ENCODE data around the gene AP4B1.

The AP4B1 gene

DNA sequence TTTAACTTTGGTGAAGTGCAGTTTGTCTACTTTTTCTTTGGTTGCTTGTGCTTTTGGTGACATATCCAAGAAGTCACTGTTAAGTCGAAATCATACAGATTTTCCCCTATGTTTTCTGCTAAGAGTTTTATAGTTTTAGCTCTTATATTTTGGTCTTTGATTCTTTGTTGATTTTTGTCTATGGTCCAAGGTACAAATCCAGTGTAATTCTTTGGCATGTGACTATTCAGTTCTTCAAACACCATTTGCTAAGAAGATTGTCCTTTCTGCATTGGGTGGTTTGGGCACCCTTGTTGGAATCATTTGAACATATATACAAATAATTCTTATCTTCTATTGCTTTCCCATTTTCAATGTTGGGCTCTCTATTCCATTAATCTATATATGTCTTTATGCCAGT is 40.7 kb upstream of the AP4B1 start:
- Histone ChIP-seq H3K27ac (replicated peaks) (peak overlapping the region; percentile 81), H3K4me3 (replicated peaks; ENCODE audit: insufficient read depth, low read length) (no peak overlapping the region), H3K27me3 (ENCODE audit: insufficient read depth, poor library complexity, severe bottlenecking) (no peaks in the 10 kb centered on the region)
- no peak for DNase-seq (ENCODE audit: low read depth in 1 of 2, low spot score in 1 of 2)
- TF ChIP-seq, protein P1, sequence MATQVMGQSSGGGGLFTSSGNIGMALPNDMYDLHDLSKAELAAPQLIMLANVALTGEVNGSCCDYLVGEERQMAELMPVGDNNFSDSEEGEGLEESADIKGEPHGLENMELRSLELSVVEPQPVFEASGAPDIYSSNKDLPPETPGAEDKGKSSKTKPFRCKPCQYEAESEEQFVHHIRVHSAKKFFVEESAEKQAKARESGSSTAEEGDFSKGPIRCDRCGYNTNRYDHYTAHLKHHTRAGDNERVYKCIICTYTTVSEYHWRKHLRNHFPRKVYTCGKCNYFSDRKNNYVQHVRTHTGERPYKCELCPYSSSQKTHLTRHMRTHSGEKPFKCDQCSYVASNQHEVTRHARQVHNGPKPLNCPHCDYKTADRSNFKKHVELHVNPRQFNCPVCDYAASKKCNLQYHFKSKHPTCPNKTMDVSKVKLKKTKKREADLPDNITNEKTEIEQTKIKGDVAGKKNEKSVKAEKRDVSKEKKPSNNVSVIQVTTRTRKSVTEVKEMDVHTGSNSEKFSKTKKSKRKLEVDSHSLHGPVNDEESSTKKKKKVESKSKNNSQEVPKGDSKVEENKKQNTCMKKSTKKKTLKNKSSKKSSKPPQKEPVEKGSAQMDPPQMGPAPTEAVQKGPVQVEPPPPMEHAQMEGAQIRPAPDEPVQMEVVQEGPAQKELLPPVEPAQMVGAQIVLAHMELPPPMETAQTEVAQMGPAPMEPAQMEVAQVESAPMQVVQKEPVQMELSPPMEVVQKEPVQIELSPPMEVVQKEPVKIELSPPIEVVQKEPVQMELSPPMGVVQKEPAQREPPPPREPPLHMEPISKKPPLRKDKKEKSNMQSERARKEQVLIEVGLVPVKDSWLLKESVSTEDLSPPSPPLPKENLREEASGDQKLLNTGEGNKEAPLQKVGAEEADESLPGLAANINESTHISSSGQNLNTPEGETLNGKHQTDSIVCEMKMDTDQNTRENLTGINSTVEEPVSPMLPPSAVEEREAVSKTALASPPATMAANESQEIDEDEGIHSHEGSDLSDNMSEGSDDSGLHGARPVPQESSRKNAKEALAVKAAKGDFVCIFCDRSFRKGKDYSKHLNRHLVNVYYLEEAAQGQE (IDR thresholded peaks at IDR 0.05; ENCODE audit: insufficient replicate concordance, low read depth), result no peak
- TF ChIP-seq POLR2AphosphoS5 (IDR thresholded peaks at IDR 0.05; ENCODE audit: low read depth) (no peak), SPI1 (IDR thresholded peaks at IDR 0.05; ENCODE audit: borderline replicate concordance, low read depth) (no peak), CTCF (IDR thresholded peaks at IDR 0.05; ENCODE audit: insufficient read depth, low read length) (no peak), GABPA (IDR thresholded peaks at IDR 0.05; ENCODE audit: low read depth) (no peak)

DNA sequence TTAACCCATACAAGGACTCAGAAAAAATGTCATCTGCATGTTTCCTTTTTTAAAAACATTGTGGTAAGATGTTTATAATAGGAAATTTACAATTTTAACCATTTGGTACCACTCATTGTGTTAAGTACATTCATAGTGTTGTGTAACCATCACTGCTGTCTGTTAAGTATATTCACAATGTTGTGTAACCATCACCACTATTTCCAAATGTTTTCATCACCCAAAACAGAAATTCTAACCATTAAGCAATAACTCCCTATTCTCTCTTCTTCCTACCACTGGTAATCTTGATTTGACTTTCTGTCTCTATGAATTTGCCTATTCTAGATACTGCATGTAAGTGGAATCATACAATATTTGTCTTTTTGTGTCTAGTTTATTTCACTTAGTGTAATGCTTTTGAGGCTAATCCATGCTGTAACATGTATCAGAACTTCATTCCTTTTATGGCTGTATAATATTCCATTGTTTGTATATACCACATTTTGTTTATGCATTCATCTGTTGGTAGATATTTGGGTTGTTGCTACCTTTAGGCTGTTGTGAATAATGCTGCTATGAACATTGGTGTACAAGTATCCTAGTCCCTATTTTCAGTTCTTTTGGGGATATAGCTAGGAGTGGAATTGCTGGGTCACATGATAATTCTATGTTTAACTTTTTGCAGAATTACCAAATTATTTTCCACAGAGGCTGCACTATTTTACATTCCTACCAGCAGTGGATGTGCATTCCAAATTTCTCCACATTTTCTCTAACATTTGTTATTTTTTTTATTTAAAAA is 38.6 kb upstream of the AP4B1 start:
- peak overlapping the region; percentile 81 for H3K27ac ChIP-seq (replicated peaks)
- DNase-seq (ENCODE audit: low read depth in 1 of 2, low spot score in 1 of 2), result peak; percentile 58 to 92
- peak; percentile 42; the same call in 1 of the 2 replicates for TF ChIP-seq POLR2AphosphoS5 (IDR thresholded peaks at IDR 0.05; ENCODE audit: low read depth)
- TF ChIP-seq, protein P1 (IDR thresholded peaks at IDR 0.05; ENCODE audit: insufficient replicate concordance, low read depth), result no peak

GRCh38 chr1:113942527-113942926 is 37.9 kb upstream of the AP4B1 start:
- H3K27me3 ChIP-seq (ENCODE audit: insufficient read depth, poor library complexity, severe bottlenecking), result no peaks in the 10 kb centered on the region
- H3K27ac ChIP-seq (replicated peaks), result peak overlapping the region; percentile 81
- no peak overlapping the region for H3K4me3 ChIP-seq (replicated peaks; ENCODE audit: insufficient read depth, low read length)
- DNase-seq (ENCODE audit: low read depth in 1 of 2, low spot score in 1 of 2), result no peak
- TF ChIP-seq SPI1 (IDR thresholded peaks at IDR 0.05; ENCODE audit: borderline replicate concordance, low read depth) (no peak), GABPA (IDR thresholded peaks at IDR 0.05; ENCODE audit: low read depth) (no peak), CTCF (IDR thresholded peaks at IDR 0.05; ENCODE audit: insufficient read depth, low read length) (no peak), POLR2AphosphoS5 (IDR thresholded peaks at IDR 0.05; ENCODE audit: low read depth) (no peak)
- TF ChIP-seq, protein P1 (IDR thresholded peaks at IDR 0.05; ENCODE audit: insufficient replicate concordance, low read depth), result no peak

More for the DNA sequence above, 38.6 kb upstream of the AP4B1 start:
- no peak overlapping the region for H3K4me3 ChIP-seq (replicated peaks; ENCODE audit: insufficient read depth, low read length)
- no peaks in the 10 kb centered on the region for H3K27me3 ChIP-seq (ENCODE audit: insufficient read depth, poor library complexity, severe bottlenecking)

All from HL-60 (cell line).